ENCODE measurements around the gene SOX1.

DNA sequence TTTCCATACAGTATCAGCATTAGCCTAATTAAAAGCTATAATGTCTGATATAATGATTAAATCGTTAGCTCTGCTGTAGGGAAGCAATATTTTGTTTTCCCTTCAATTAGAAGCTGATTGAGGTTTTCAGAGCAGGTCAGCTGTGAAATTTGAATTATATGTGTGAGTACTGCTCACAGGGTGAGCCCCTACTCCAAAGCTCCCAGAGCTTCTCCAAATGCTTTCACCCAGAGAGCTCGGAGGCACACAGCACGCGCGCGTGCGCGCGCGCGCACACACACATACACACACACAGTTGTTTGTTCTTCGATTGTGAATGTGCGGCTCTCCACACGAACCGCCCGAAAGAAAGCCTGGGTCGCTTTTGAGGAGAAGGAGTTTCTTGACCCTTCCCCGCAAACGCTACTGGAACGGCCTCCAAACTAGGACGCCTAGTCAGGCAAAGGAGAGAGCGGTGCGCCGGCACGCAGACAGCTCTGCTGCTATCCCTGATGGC is 4.8 kb upstream of the SOX1 start:
- TF ChIP-seq, protein P1, sequence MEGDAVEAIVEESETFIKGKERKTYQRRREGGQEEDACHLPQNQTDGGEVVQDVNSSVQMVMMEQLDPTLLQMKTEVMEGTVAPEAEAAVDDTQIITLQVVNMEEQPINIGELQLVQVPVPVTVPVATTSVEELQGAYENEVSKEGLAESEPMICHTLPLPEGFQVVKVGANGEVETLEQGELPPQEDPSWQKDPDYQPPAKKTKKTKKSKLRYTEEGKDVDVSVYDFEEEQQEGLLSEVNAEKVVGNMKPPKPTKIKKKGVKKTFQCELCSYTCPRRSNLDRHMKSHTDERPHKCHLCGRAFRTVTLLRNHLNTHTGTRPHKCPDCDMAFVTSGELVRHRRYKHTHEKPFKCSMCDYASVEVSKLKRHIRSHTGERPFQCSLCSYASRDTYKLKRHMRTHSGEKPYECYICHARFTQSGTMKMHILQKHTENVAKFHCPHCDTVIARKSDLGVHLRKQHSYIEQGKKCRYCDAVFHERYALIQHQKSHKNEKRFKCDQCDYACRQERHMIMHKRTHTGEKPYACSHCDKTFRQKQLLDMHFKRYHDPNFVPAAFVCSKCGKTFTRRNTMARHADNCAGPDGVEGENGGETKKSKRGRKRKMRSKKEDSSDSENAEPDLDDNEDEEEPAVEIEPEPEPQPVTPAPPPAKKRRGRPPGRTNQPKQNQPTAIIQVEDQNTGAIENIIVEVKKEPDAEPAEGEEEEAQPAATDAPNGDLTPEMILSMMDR (IDR thresholded peaks at IDR 0.05), result no peak
- TF ChIP-seq EP300 (IDR thresholded peaks at IDR 0.05) (no peak), POLR2A (IDR thresholded peaks at IDR 0.05) (no peak)
